Nephron (organoid): ENCODE measurements around the gene RNF224.
"Not testable (repeated sequence)": the region's sequence is repeated elsewhere in the genome, so short reads cannot be mapped to it uniquely, and the experiment has no call there.

ENCODE experiments used
- H3K27ac Mint-ChIP-seq, 3 experiments: 2 replicates each; pipeline ENCODE4 v1.8.0; 2020; ENCODE audit warnings: mixed read lengths in 3 of 3, mild to moderate bottlenecking in 2 of 3, moderate library complexity in 1 of 3
- H3K27me3 Mint-ChIP-seq: 2 replicates; pipeline ENCODE4 v1.8.0; 2021; ENCODE audit warnings: low read depth, mild to moderate bottlenecking, moderate library complexity, mixed read lengths
- H3K36me3 Mint-ChIP-seq: 2 replicates; pipeline ENCODE4 v1.8.0; 2020; ENCODE audit warnings: low read depth, mixed read lengths
- H3K4me1 Mint-ChIP-seq: 2 replicates; pipeline ENCODE4 v1.8.0; 2020; ENCODE audit warnings: mixed read lengths
- H3K4me3 Mint-ChIP-seq, 3 experiments: 2 replicates each; pipeline ENCODE4 v1.8.0; 2020; ENCODE audit warnings: mild to moderate bottlenecking in 3 of 3, mixed read lengths in 3 of 3, moderate library complexity in 2 of 3
- H3K9me3 Mint-ChIP-seq: 2 replicates; pipeline ENCODE4 v1.8.0; 2020; ENCODE audit warnings: mixed read lengths
- TF ChIP-seq, protein P1 (sequence below), 3 experiments: fragments of 200-600 bp; sonication (generic); IDR thresholded peaks; one replicate each; pipeline ENCODE4 v1.5.0; 2021; ENCODE audit warnings: antibody characterized with exemption in 3 of 3; ENCODE audit not compliant: unreplicated experiment in 3 of 3

The RNF224 gene

DNA sequence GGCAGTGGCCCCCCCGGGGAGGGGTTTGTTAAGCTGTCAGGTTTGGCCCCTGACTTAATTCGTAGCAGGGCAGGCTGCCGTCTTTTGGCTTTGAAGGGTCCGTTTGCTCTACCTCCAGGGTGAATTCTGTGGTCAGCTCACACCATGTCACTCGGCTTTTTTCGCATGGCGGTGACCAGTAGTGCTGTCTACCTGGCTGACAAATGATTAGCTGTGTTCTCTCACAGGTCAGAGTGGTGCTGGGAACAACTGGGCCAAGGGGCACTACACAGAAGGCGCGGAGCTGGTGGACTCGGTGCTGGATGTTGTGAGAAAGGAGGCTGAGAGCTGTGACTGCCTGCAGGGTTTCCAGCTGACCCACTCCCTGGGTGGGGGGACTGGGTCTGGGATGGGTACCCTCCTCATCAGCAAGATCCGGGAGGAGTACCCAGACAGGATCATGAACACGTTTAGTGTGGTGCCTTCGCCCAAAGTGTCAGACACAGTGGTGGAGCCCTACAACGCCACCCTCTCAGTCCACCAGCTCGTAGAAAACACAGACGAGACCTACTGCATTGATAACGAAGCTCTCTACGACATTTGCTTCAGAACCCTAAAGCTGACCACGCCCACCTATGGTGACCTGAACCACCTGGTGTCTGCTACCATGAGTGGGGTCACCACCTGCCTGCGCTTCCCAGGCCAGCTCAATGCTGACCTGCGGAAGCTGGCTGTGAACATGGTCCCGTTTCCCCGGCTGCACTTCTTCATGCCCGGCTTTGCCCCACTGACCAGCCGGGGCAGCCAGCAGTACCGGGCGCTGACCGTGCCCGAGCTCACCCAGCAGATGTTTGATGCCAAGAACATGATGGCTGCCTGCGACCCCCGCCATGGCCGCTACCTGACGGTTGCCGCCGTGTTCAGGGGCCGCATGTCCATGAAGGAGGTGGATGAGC is 15.2 kb downstream of the RNF224 start:
- Mint-ChIP-seq H3K27me3 (no peaks in the 10 kb centered on the region), H3K9me3 (no peaks in the 10 kb centered on the region), H3K27ac (peak overlapping the region; percentile 13 to 90 (median 74)), H3K36me3 (peaks cover 19% of the 10 kb centered on the region), H3K4me1 (peaks cover 34% of the 10 kb centered on the region), H3K4me3 (peak overlapping the region; percentile 89 to 96 (median 93))
- TF ChIP-seq, protein P1, sequence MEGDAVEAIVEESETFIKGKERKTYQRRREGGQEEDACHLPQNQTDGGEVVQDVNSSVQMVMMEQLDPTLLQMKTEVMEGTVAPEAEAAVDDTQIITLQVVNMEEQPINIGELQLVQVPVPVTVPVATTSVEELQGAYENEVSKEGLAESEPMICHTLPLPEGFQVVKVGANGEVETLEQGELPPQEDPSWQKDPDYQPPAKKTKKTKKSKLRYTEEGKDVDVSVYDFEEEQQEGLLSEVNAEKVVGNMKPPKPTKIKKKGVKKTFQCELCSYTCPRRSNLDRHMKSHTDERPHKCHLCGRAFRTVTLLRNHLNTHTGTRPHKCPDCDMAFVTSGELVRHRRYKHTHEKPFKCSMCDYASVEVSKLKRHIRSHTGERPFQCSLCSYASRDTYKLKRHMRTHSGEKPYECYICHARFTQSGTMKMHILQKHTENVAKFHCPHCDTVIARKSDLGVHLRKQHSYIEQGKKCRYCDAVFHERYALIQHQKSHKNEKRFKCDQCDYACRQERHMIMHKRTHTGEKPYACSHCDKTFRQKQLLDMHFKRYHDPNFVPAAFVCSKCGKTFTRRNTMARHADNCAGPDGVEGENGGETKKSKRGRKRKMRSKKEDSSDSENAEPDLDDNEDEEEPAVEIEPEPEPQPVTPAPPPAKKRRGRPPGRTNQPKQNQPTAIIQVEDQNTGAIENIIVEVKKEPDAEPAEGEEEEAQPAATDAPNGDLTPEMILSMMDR (IDR thresholded peaks at IDR 0.05; ENCODE audit: unreplicated experiment in 3 of 3) = no peak

DNA sequence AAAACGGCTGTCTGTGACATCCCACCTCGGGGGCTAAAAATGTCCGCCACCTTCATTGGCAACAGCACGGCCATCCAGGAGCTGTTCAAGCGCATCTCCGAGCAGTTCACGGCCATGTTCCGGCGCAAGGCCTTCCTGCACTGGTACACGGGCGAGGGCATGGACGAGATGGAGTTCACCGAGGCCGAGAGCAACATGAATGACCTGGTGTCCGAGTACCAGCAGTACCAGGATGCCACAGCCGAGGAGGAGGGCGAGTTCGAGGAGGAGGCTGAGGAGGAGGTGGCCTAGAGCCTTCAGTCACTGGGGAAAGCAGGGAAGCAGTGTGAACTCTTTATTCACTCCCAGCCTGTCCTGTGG is 15.9 kb downstream of the RNF224 start:
- Mint-ChIP-seq H3K4me3 (peak overlapping the region; percentile 89 to 96 (median 93)), H3K36me3 (peaks cover 19% of the 10 kb centered on the region), H3K4me1 (peaks cover 31% of the 10 kb centered on the region), H3K27ac (peak overlapping the region in 1 of 3 experiments; percentile 65)
- H3K9me3 Mint-ChIP-seq, H3K27me3 Mint-ChIP-seq: not testable (repeated sequence)

GRCh38 chr9:137243626-137244485 is 16.6 kb downstream of the RNF224 start:
- TF ChIP-seq, protein P1 (IDR thresholded peaks at IDR 0.05; ENCODE audit: unreplicated experiment in 3 of 3) = no peak
- no peaks in the 10 kb centered on the region for H3K27me3 Mint-ChIP-seq
- H3K9me3 Mint-ChIP-seq = no peaks in the 10 kb centered on the region
- peak overlapping the region; percentile 89 to 96 (median 93) for H3K4me3 Mint-ChIP-seq
- H3K27ac Mint-ChIP-seq = peak overlapping the region in 2 of 3 experiments; percentile 61 to 65
- H3K36me3 Mint-ChIP-seq = peaks cover 19% of the 10 kb centered on the region
- H3K4me1 Mint-ChIP-seq = peaks cover 27% of the 10 kb centered on the region

- peak overlapping the region in 2 of 3 experiments; percentile 17 to 89 for H3K4me3 Mint-ChIP-seq
- H3K9me3 Mint-ChIP-seq = no peaks in the 10 kb centered on the region
- peaks cover 19% of the 10 kb centered on the region for H3K36me3 Mint-ChIP-seq
- peaks cover 24% of the 10 kb centered on the region for H3K4me1 Mint-ChIP-seq
- TF ChIP-seq, protein P1 (IDR thresholded peaks at IDR 0.05; ENCODE audit: unreplicated experiment in 3 of 3) = no peak
- peak overlapping the region in 1 of 3 experiments; percentile 61 for H3K27ac Mint-ChIP-seq
- H3K27me3 Mint-ChIP-seq = no peaks in the 10 kb centered on the region
These were observed 17.5 kb downstream of the RNF224 start for GRCh38 chr9:137244486-137245449.

- Mint-ChIP-seq H3K4me3 (peak overlapping the region in 2 of 3 experiments; percentile 10 to 19), H3K27ac (no peak overlapping the region), H3K4me1 (peaks cover 24% of the 10 kb centered on the region), H3K36me3 (peaks cover 19% of the 10 kb centered on the region), H3K27me3 (no peaks in the 10 kb centered on the region), H3K9me3 (no peaks in the 10 kb centered on the region)
- TF ChIP-seq, protein P1 (IDR thresholded peaks at IDR 0.05; ENCODE audit: unreplicated experiment in 3 of 3) = no peak
These were observed 18.4 kb downstream of the RNF224 start for GRCh38 chr9:137245450-137246421.
